ENCODE data around the gene ABHD14A. TPM values are rescaled to one million over a fixed set of nuclear protein-coding genes. Genes with fewer than 3 reads are reported as not detected.
A peak's percentile ranks its signal among the peaks of the same experiment; 100 is the strongest.

Gene ABHD14A
- total RNA-seq, 4 donors from 2014 or later, result 2.0 to 11.3 (median 7.7) TPM

DNA sequence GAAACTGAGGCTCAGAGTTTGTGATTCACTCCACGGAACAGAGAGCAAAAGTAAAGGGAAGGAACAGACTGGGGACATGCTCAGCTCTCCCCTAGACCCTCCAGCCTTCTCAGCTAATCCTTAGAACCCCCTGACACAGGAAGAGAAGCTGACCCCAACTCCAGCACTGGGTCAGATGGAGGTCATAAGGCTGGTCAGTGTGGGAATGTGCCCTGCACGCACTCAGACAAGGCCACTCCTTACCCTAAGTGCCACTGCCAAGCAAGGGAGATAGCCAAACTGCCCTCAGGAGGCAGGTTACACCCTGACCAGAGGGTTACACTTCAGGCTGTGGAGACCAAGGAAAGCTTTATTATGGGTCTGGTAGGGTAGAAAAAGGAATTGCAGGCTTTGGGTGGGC, 19.7 kb downstream of the ABHD14A start:
- Histone ChIP-seq H3K36me3 (peaks cover 0 to 18% (median 7%) of the 10 kb centered on the region in 4 donors), H3K27me3 (peaks cover 4% of the 10 kb centered on the region), H3K4me3 (peak overlapping the region in 2 of 4 donors; percentile 64 to 95), H3K9me3 (no peaks in the 10 kb centered on the region), H3K27ac (peak overlapping the region in 3 of 4 donors; percentile 85 to 94 (median 88)), H3K4me1 (peaks cover 8 to 24% (median 14%) of the 10 kb centered on the region in 4 donors)
- DNase-seq, result no peak
- 67% methylated on average over 2 of the region's 2 CpGs; no CpG with 5 or more reads in 1 of the 2 donors for WGBS, 2 donors (ENCODE audit: low coverage in 1 of 2)
- in situ Hi-C loops (cut with MboI; ENCODE audit: low pct_ligation_motif_present in 1 of 4, low pct_unique_long_range_greater_than_20kb in 1 of 4, low sequenced_read_pairs in 3 of 4), result no loop called here
- intact Hi-C loops (cut with DNase I; ENCODE audit: low total_unique reads), result no loop called here
- TF ChIP-seq POLR2AphosphoS5 (IDR thresholded peaks at IDR 0.05) (no peak), POLR2A (IDR thresholded peaks at IDR 0.05) (no peak), CTCF (IDR thresholded peaks at IDR 0.05) (no peak), EP300 (IDR thresholded peaks at IDR 0.05; ENCODE audit: low read depth) (no peak)

GRCh38 chr3:51995346-51996163, 20.7 kb downstream of the ABHD14A start, which contains the start of gene RPL29:
Gene RPL29 (minus strand): TSS chr3:51995895. CDS start chr3:51995461, 434 bp downstream.
- intact Hi-C loops (cut with DNase I; ENCODE audit: low total_unique reads), result no loop called here
- in situ Hi-C loops (cut with MboI; ENCODE audit: low pct_ligation_motif_present in 1 of 4, low pct_unique_long_range_greater_than_20kb in 1 of 4, low sequenced_read_pairs in 3 of 4), result no loop called here
- WGBS, 2 donors (ENCODE audit: low coverage in 1 of 2), result 0% methylated on average over 2 to 40 of the region's 40 CpGs

DNA sequence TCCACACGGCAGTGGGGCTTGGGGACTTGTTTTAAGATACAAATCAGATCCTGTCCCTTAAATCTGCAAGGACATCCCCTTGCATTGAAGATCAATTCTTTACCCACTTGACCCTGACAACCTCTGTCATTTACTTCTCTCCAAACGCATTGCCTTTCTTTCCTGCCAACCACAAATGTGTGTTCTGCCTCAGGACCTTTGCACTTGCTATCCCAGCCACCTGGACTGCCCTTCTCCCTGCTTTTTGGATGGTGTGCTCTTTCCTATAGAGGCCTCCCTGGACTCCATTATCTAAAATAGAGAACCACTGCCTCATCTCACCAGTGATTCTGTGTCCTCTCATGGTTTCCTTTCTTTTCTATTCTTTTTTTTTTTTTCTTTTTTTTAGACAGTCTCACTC, 22.3 kb downstream of the ABHD14A start:
- TF ChIP-seq POLR2AphosphoS5 (IDR thresholded peaks at IDR 0.05), result no peak
- TF ChIP-seq EP300 (IDR thresholded peaks at IDR 0.05; ENCODE audit: low read depth), result no peak
- no peak for TF ChIP-seq CTCF (IDR thresholded peaks at IDR 0.05)
- no peak for TF ChIP-seq POLR2A (IDR thresholded peaks at IDR 0.05)
- WGBS, 2 donors (ENCODE audit: low coverage in 1 of 2), result 49 to 67% methylated on average over 1 to 2 of the region's 2 CpGs
- intact Hi-C loops (cut with DNase I; ENCODE audit: low total_unique reads), result no loop called here
- in situ Hi-C loops (cut with MboI; ENCODE audit: low pct_ligation_motif_present in 1 of 4, low pct_unique_long_range_greater_than_20kb in 1 of 4, low sequenced_read_pairs in 3 of 4), result no loop called here
- Histone ChIP-seq H3K9me3 (no peaks in the 10 kb centered on the region), H3K4me3 (no peak overlapping the region), H3K27ac (no peak overlapping the region), H3K4me1 (peaks cover 10 to 29% (median 15%) of the 10 kb centered on the region in 4 donors), H3K36me3 (peaks cover 0 to 18% (median 7%) of the 10 kb centered on the region in 4 donors), H3K27me3 (peaks cover 4% of the 10 kb centered on the region)
- DNase-seq, result no peak

More at GRCh38 chr3:51995346-51996163, 20.7 kb downstream of the ABHD14A start, which contains the start of gene RPL29:
- peaks cover 8 to 24% (median 14%) of the 10 kb centered on the region in 4 donors for H3K4me1 ChIP-seq
- H3K27ac ChIP-seq, result peak within 1 kb of the TSS; percentile 83 to 94 (median 86)
- H3K36me3 ChIP-seq, result peaks cover 0 to 18% (median 7%) of the 10 kb centered on the region in 4 donors
- TF ChIP-seq POLR2A (IDR thresholded peaks at IDR 0.05), result peak; percentile 75
- peak; percentile 75 to 93 (median 82) for TF ChIP-seq POLR2AphosphoS5 (IDR thresholded peaks at IDR 0.05)
- TF ChIP-seq CTCF (IDR thresholded peaks at IDR 0.05), result peak in 3 of 5 experiments; percentile 14 to 18 (median 17)
- no peak for TF ChIP-seq EP300 (IDR thresholded peaks at IDR 0.05; ENCODE audit: low read depth)
- peaks cover 4% of the 10 kb centered on the region for H3K27me3 ChIP-seq
- no peaks in the 10 kb centered on the region for H3K9me3 ChIP-seq
- peak within 1 kb of the TSS; percentile 50 to 95 (median 57) for H3K4me3 ChIP-seq
- DNase-seq, result peak; percentile 95

- peaks cover 0 to 18% (median 7%) of the 10 kb centered on the region in 4 donors for H3K36me3 ChIP-seq
- in situ Hi-C loops (cut with MboI; ENCODE audit: low pct_ligation_motif_present in 1 of 4, low pct_unique_long_range_greater_than_20kb in 1 of 4, low sequenced_read_pairs in 3 of 4), result no loop called here
- H3K27ac ChIP-seq, result no peak overlapping the region
- H3K4me1 ChIP-seq, result peaks cover 10 to 29% (median 15%) of the 10 kb centered on the region in 4 donors
- intact Hi-C loops (cut with DNase I; ENCODE audit: low total_unique reads), result no loop called here
- H3K9me3 ChIP-seq, result no peaks in the 10 kb centered on the region
- TF ChIP-seq POLR2AphosphoS5 (IDR thresholded peaks at IDR 0.05) (no peak), CTCF (IDR thresholded peaks at IDR 0.05) (no peak), EP300 (IDR thresholded peaks at IDR 0.05; ENCODE audit: low read depth) (no peak), POLR2A (IDR thresholded peaks at IDR 0.05) (no peak)
- no peak for DNase-seq
- no peak overlapping the region for H3K4me3 ChIP-seq
- 47 to 100% methylated on average over 2 to 7 of the region's 7 CpGs for WGBS, 2 donors (ENCODE audit: low coverage in 1 of 2)
- H3K27me3 ChIP-seq, result peaks cover 4% of the 10 kb centered on the region
Measured at GRCh38 chr3:51997935-51998596, 23.2 kb downstream of the ABHD14A start.
